ENCODE data around the gene TBC1D4. TPM values are rescaled to one million over a fixed set of nuclear protein-coding genes. Genes with fewer than 3 reads are reported as not detected.
"Not testable (repeated sequence)": the region's sequence is repeated elsewhere in the genome, so short reads cannot be mapped to it uniquely, and the experiment has no call there.

TBC1D4 gene
- total RNA-seq, 1 donor from 2014 or later = 47.1 TPM

DNA sequence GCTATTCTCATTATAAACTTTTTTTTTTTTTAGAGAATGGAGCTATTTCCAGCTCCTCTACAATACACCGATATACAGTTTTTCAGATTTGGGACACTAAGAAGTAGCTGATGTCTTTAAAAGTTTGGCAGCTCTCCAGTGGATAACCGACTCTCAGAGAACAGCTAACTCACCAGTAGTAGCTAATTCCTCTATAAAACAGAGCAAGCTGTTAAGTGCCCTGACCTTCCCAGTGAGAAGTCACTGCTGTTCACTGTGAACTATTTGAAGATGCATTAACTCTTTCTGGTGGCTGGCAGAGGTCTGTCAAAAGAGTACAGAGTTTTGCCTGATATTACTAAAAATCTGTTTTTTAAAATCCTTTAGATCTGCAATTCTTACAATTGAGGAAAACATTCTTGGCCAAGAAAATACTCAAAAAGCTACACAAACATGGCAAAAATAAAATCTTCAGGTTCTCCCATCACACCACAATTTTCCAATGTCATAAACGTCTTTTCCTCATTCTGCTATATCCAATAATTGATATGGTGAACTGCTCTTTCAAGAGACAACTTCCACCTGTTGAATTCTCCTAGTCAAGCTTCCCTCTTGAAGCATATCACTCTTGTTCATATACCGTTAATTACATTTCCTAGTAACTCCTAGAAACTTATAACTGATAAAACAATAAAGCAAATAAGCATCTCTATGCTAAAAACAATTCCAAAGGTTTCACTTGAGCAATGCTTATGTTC is 44.2 kb downstream of the TBC1D4 start:
- Mint-ChIP-seq H3K27me3 (no peaks in the 10 kb centered on the region), H3K4me3 (no peak overlapping the region), H3K9me3 (no peaks in the 10 kb centered on the region), H3K4me1 (ENCODE audit: unreplicated experiment) (peaks cover 22% of the 10 kb centered on the region), H3K27ac (no peak overlapping the region), H3K36me3 (peaks cover 8% of the 10 kb centered on the region)
- no peak for TF ChIP-seq CTCF (conservative IDR thresholded peaks at IDR 0.05)
- no peak for DNase-seq (ENCODE audit: extremely low spot score, unreplicated experiment)

DNA sequence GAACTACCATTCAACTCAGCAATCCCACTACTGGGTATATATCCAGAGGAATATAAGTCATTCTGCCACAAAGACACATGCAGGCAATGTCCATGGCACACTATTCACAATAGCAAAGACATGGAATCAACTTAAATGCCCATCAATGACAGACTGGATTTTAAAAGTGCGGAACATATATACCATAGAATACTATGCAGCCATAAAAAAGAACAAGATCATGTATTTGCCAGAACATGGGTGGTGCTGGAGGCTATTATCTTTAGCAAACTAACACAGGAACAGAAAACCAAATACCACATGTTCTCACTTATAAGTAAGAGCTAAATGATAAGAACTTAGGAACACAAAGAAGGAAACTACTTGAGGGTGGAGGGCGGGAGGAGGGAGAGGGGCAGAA is 47.8 kb downstream of the TBC1D4 start:
- DNase-seq (ENCODE audit: extremely low spot score, unreplicated experiment); H3K27me3 Mint-ChIP-seq; H3K9me3 Mint-ChIP-seq; H3K36me3 Mint-ChIP-seq; H3K4me3 Mint-ChIP-seq; H3K27ac Mint-ChIP-seq: not testable (repeated sequence)
- H3K4me1 Mint-ChIP-seq (ENCODE audit: unreplicated experiment) = peaks cover 17% of the 10 kb centered on the region

DNA sequence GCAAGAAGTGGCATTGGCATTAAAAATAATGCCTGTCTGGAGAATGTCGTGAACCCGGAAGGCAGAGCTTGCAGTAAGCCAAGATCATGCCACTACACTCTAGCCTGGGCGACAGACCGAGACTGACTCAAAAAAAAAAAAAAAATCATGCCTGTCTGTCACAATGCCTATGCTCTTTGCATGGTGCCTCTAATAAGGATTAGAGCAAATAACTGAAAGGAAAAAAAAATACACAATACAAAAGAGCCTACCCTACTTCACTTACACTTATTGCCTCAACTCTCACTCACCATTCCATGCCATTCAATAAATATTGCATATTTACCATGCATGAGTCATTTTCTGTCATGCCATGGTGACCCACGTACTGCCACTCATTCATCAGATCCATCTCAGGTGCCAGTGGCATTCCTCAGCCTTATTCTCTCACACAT is 49.1 kb downstream of the TBC1D4 start:
- H3K4me1 Mint-ChIP-seq (ENCODE audit: unreplicated experiment) = peaks cover 15% of the 10 kb centered on the region
- no peak overlapping the region for H3K27ac Mint-ChIP-seq
- no peak overlapping the region for H3K4me3 Mint-ChIP-seq
- peaks cover 7% of the 10 kb centered on the region for H3K36me3 Mint-ChIP-seq
- no peak for TF ChIP-seq CTCF (conservative IDR thresholded peaks at IDR 0.05)
- H3K9me3 Mint-ChIP-seq = peaks cover 2% of the 10 kb centered on the region
- DNase-seq (ENCODE audit: extremely low spot score, unreplicated experiment) = no peak
- H3K27me3 Mint-ChIP-seq = no peaks in the 10 kb centered on the region

- H3K27me3 Mint-ChIP-seq = no peaks in the 10 kb centered on the region
- no peak overlapping the region for H3K27ac Mint-ChIP-seq
- H3K4me1 Mint-ChIP-seq (ENCODE audit: unreplicated experiment) = peaks cover 14% of the 10 kb centered on the region
- no peak overlapping the region for H3K4me3 Mint-ChIP-seq
- H3K36me3 Mint-ChIP-seq = peaks cover 11% of the 10 kb centered on the region
- DNase-seq (ENCODE audit: extremely low spot score, unreplicated experiment) = no peak
- H3K9me3 Mint-ChIP-seq = peaks cover 5% of the 10 kb centered on the region
- TF ChIP-seq CTCF (conservative IDR thresholded peaks at IDR 0.05) = no peak
Observed at GRCh38 chr13:75432045-75432444, 49.9 kb downstream of the TBC1D4 start.

DNA sequence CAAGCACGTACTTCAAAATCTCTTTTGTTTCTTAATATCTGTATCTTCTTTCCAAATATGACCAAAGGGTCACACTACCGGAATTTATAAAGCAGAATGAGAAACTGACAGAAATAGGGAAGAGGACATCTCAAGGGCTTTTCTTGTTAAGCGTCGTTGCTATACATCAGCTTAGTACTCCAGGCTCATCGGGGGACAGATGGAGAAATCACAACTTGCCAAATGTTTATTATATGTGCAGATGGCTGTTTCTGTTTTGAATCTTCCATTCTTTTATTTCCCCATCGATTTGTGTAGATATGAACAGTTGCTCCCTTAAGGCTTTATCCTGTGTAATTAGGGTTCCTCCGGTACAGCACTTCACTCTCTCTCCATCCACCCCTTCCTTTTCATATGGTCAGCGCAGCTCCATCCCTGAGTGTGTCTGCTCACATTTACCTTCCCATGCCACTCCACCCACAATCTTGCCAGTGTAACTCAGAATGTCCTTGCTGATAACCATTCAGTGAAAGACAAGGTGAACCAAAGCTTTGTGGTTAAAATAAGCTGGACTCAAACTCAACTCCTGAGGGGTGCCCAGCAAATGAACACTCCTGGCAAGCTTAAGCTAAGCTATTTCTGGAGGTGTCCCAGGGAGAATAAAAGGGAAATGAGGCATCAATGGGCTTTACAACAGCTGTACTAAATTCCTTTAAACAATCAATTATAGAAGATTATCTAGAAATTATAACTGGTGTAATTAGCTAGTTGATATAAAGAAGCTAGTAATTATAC is 51.3 kb downstream of the TBC1D4 start:
- H3K4me3 Mint-ChIP-seq = no peak overlapping the region
- H3K9me3 Mint-ChIP-seq = peaks cover 5% of the 10 kb centered on the region
- peaks cover 15% of the 10 kb centered on the region for H3K36me3 Mint-ChIP-seq
- TF ChIP-seq CTCF (conservative IDR thresholded peaks at IDR 0.05) = no peak
- no peaks in the 10 kb centered on the region for H3K27me3 Mint-ChIP-seq
- H3K4me1 Mint-ChIP-seq (ENCODE audit: unreplicated experiment) = peaks cover 11% of the 10 kb centered on the region
- DNase-seq (ENCODE audit: extremely low spot score, unreplicated experiment) = no peak
- H3K27ac Mint-ChIP-seq = no peak overlapping the region

GRCh38 chr13:75426421-75426820 is 55.5 kb downstream of the TBC1D4 start:
- Mint-ChIP-seq H3K36me3 (peaks cover 11% of the 10 kb centered on the region), H3K27me3 (no peaks in the 10 kb centered on the region), H3K9me3 (peaks cover 5% of the 10 kb centered on the region), H3K4me1 (ENCODE audit: unreplicated experiment) (peaks cover 11% of the 10 kb centered on the region), H3K27ac (no peak overlapping the region), H3K4me3 (no peak overlapping the region)
- DNase-seq (ENCODE audit: extremely low spot score, unreplicated experiment) = no peak
- no peak for TF ChIP-seq CTCF (conservative IDR thresholded peaks at IDR 0.05)

Measured in type B pancreatic cell (in vitro differentiated cells).